GM18526 (cell line): ENCODE results near the gene SLC2A6.
A peak's percentile ranks its signal among the peaks of the same experiment; 100 is the strongest.

Source experiments
- POLR2A ChIP-seq: IDR thresholded peaks from 3 replicates; pipeline ENCODE4 v1.6.1; 2011; ENCODE audit not compliant: insufficient read length; ENCODE audit errors: extremely low read depth

The SLC2A6 gene

DNA sequence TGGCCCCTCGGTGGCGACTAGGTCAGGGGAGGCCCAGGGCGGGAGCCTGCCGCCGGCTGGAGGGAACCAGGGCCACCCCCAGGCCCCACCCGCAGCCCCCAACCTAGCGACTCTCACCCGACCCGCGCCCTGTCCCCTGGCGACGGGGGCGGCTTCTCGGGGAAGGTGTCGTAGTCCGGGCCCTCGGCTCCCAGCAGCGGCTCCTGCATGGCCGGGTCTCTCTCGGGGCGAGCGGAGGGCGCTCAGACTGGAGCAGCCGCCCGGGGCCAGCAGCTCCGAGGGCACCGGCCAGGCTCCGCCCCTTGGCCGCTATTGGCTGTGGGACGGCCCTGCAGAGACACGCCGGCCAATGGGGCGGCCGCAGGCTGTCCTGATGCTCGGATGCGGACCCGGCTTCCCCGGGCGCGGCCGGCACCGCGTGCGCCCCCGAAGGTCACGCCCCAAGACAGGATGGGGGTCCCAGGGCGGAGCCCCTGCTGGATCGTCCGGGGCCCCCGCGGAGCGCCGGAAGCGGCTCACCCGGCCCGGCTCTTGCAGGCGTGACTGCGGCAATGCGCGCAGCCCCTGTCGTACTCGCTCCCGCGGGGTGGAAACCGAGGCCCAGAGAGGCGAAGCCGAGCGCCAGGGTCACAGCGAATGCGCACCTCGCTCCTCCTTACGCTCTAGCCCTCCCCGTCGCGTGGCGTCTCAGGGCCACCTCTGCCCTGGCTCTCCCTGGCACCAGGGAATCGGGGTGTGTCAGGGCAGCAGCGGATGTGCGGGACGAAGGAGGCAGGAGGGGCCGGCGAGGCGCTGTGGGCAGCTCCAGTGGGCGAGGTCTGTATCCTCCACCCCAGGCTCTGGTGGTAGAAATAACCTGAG, at the start of gene SLC2A6:
TSS of gene SLC2A6 (minus strand) at position 249 of the 861 bp plus-strand sequence. CDS start at position 209, 40 bp downstream.
- TF ChIP-seq POLR2A: peak; percentile 89

DNA sequence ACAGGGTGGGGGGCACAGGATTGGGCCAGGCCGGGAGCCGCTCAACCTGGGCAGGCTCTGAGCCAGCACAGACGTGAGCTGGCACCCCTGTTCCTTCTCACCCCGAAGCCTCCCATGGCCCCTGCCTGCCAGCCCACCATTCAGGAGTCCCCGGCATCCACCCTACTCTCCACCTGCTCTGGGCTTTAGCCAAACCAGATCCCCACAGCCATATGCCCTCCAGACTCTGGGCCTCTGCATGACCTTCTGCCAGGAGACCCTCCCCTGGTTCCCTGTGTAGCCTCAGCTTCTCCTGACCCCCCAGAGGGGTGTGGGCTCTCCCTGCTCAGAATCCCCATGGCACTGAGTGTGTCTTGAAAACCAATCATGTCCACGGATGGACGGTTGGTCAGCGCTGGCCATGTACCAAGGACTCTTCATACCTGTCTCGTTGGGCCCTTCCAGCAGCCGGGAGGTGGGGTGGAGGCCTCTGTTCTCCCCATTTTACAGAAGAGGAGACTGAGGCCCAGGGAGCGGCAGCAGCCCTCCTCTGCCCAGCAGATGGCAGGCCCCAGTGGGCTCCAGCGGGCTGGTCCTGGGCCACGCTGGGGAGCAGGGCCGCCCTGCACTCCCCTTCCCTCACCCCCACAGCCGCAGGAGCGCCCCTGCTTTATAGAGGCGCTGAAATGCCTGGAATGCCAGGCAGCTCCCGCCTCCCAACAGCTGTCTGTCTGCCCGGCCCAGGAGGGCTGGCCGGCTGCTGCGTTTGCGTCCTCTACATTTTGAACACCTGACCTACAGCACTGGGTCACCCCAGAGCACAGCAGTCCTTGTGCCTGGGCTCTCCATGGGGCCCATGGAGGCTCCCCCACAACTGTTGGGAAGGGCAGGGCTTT, 49.3 kb upstream of the SLC2A6 start:
- TF ChIP-seq POLR2A: no peak

- TF ChIP-seq POLR2A: no peak
Measured at GRCh38 chr9:133527444-133527920, 48.6 kb upstream of the SLC2A6 start.

DNA sequence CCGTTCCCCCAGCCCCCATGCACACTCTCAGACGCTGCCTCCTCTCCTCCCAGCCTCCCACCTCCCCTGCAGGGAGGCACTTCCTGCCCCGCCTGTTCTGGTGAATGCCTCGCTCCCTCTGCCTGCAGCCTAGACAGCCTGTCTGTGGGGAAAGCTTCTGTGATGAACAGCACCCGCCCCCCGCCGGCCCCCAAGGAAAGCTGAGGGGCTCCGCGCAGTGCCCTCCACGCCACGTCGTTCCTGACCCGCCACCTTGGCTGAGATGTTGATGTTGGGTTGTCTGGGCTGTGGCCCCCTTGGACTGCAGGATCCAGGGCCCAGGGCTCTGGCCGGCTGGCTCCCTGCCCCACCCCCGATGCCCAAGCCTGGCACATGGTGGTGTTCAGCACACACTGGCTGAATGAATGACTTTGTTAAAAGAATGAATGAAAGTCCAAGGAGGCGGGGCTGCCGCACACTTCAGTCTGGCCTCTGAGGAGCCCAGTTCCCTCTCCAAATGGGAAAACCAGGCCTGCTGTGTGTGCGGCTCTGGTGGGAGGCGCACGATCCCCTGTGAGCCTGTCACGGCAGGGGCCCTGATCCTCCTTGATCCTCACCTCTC, 47.9 kb upstream of the SLC2A6 start:
- TF ChIP-seq POLR2A: no peak

- no peak for TF ChIP-seq POLR2A
Measured at GRCh38 chr9:133525677-133526076, 46.8 kb upstream of the SLC2A6 start.

DNA sequence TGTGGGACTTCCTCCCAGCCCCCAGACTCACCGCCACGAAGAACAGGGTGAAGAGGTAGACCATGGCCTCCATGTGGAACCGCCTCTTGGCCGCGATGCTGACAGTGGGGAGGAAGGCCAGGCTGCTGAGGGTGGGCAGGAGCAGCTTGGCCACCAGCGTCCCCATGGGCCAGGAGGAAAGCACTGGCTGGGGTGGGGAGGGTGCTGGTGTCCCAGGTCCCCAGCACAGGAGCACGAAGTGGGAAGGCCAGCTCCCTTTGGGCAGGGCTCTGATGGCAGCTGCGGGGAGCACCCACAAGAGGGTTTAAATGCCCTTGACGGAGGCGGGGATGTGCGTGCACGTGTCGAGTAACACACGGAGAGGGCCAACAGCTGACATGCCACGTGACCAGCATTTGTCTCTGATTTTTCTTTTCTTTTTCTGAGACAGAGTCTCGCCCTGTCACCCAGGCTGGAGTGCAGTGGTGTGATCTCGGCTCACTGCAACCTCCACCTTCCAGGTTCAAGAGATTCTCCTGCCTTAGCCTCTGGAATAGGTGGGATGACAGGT, 45.9 kb upstream of the SLC2A6 start, which contains the start of gene MYMK:
TSS of gene MYMK (minus strand) at position 281 of the 550 bp plus-strand sequence. CDS start at position 166, 115 bp downstream.
- TF ChIP-seq POLR2A: no peak

- TF ChIP-seq POLR2A: no peak
Measured at GRCh38 chr9:133524146-133524545, 45.2 kb upstream of the SLC2A6 start.

DNA sequence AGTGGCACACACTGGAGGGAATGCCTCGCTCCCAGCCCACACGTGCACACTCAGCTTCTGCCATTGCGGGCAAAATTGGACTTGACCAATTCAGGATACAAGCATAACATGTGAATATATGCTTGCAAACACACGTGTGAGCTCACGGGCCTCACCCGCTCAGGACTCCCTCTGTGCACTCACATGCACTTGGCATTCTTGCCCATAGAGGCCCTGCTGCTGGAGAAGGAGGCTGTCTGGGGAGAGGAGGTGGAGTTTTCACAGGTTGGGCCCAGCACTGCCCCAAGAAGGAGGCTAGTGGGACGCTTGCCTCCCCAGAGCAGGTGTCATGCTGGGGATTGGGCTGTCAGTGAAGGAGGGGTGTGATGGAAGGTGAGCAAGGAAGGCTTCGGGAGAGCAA, 44.2 kb upstream of the SLC2A6 start:
- no peak for TF ChIP-seq POLR2A

DNA sequence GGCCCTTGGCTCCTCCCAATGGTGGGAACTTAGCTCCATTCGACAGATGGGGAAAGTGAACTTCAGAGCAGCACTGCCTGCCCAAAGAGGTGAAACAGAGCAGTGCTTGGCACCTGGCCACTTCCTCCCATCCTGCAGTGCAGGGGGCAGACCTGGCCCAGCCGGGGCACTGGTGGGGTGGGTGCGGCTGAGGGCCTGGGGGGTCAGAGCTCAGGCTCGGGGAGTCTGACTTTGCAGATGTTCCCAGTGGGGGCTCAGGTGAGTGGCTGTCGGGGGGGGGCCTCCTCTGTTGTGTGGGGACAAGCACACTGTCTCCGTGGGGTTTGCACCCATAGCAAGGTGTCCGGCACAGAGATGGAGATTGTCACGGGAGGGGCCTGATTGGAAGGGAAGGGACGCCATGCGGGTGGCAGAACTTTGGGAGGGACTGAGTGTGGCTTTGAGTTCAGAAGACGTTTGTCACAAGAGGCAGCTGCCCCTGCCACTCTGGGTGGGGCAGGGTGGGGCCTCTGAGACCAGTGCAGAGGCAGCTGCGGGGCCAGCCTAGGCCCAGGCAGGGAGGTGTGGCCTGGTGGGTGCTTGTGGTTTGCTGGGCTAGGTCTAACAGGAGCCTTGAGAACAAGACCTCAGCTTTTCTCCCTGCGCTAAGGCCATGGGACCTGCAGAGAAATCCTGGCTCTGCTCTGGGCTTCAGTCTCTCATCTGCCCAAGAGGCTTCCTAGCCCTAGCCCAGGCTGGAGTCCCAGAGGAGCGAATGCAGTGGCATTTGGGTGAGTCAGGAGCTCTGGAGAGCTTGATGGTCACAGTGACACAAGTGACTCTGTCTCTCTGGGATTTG, 43.4 kb upstream of the SLC2A6 start:
- TF ChIP-seq POLR2A: no peak

DNA sequence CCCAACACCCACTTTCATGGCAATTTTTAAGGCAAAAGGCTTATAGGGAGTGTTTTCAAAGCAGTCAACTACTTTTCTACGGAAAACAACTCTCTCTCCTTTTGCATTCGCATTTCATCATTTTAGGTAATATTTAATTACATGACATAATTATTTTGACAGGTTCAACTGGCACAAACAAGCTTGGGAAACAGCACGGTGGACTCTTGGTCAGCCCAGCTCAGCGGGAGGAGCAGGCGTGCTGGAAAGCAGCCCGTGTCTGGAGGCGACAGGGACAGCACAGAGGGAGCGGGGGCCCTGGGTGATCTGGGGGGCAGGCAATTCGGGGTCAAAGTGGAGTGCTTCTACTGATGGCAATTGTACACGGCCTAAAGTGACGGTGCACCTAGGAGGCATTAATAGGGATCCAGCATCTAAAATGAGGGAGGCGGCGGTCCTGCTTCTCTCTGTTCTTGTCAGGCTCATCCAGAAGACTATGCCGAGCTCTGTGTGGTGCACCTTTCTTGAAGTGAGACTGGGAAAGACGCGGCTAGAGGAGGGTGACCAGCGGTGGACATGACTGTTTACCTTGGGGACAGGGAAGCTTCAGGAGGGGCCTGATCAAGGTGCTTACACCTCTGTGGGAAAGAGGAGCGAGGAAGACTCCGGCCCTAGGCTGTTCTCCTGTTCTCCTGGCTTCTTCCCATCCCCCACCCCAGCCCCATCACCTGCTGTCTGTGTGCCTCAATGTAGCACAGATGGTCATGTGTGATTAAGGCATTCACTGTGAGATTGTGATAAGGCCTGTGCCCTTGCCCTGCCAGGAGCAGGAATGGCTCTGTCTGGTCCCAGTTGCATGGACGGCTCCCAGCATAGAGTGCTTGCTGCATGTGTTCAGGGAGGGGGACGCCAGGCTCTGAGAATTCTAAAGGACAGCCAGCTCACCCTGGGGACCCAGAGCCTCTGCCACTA, 42.5 kb upstream of the SLC2A6 start:
- TF ChIP-seq POLR2A: no peak

- no peak for TF ChIP-seq POLR2A
Measured at GRCh38 chr9:133520121-133520835, 41.4 kb upstream of the SLC2A6 start.

- no peak for TF ChIP-seq POLR2A
Measured at GRCh38 chr9:133519693-133520092, 40.8 kb upstream of the SLC2A6 start.
